ENCODE measurements around the gene CACNA1C. TPM values are rescaled to one million over a fixed set of nuclear protein-coding genes. Genes with fewer than 3 reads are reported as not detected.

Gene CACNA1C
- total and polyA plus RNA-seq, 2 donors (not counting 1 experiment from before 2014, with no cell fraction given): 7.6 to 11.4 TPM

DNA sequence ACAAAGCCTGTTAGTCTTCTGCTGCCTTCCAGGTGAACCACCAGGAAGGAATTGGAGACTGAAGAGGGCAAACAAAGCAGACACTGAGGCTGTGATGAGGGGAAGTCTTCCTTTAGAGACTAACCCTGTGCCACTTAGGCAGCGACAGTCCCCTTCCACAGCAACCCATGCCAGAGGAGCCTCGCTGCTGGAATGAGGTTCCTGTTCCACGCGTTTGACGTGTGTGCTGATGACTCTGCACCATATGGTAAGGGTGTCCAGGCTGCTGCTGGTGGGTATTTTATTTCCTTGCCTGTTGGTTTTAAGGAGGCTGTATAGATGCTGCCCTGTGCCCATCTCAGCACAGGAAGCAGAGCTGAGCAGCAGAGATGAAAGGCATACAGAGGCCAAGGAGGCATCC is 380.1 kb downstream of the CACNA1C start:
- no peak overlapping the region for H3K9ac ChIP-seq (ENCODE audit: insufficient read depth, low read length)
- no peaks in the 10 kb centered on the region for H3K9me3 ChIP-seq (ENCODE audit: control insufficient read depth, insufficient read depth, low read depth, low read length)
- no peak for DNase-seq (ENCODE audit: low read depth in 2 of 2)
- no peak overlapping the region for H3K4me2 ChIP-seq (ENCODE audit: extremely low read depth, insufficient read depth, low read length)
- no peaks in the 10 kb centered on the region for H3K4me1 ChIP-seq (ENCODE audit: control insufficient read depth, extremely low read depth, insufficient read depth, low read length)
- no peak overlapping the region for H3K4me3 ChIP-seq (replicated peaks in 1 of 4; ENCODE audit: control extremely low read depth in 1 of 4, insufficient read depth in 1 of 4, low read depth in 3 of 4, low read length in 4 of 4)
- H3K27me3 ChIP-seq (ENCODE audit: control insufficient read depth, insufficient read depth, low read length): no peaks in the 10 kb centered on the region
- no peaks in the 10 kb centered on the region for H3K79me2 ChIP-seq (ENCODE audit: control insufficient read depth, insufficient read depth, low read length)
- H2AFZ ChIP-seq (ENCODE audit: low read length): no peak overlapping the region
- H3K27ac ChIP-seq (ENCODE audit: insufficient read depth, low read length): no peak overlapping the region
- TF ChIP-seq, protein P1, sequence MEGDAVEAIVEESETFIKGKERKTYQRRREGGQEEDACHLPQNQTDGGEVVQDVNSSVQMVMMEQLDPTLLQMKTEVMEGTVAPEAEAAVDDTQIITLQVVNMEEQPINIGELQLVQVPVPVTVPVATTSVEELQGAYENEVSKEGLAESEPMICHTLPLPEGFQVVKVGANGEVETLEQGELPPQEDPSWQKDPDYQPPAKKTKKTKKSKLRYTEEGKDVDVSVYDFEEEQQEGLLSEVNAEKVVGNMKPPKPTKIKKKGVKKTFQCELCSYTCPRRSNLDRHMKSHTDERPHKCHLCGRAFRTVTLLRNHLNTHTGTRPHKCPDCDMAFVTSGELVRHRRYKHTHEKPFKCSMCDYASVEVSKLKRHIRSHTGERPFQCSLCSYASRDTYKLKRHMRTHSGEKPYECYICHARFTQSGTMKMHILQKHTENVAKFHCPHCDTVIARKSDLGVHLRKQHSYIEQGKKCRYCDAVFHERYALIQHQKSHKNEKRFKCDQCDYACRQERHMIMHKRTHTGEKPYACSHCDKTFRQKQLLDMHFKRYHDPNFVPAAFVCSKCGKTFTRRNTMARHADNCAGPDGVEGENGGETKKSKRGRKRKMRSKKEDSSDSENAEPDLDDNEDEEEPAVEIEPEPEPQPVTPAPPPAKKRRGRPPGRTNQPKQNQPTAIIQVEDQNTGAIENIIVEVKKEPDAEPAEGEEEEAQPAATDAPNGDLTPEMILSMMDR (conservative IDR thresholded peaks at IDR 0.05 in 1 of 2, IDR thresholded peaks at IDR 0.05 in 1 of 2; ENCODE audit: low read depth in 1 of 2, low read length in 2 of 2): no peak
- no peak for TF ChIP-seq EZH2 (IDR thresholded peaks at IDR 0.05; ENCODE audit: low read length, missing control alignments)
- H4K20me1 ChIP-seq (ENCODE audit: control insufficient read depth, extremely low read depth, insufficient read depth, low read length): no peaks in the 10 kb centered on the region
- H3K36me3 ChIP-seq (ENCODE audit: control insufficient read depth, insufficient read depth, low read length): no peaks in the 10 kb centered on the region

DNA sequence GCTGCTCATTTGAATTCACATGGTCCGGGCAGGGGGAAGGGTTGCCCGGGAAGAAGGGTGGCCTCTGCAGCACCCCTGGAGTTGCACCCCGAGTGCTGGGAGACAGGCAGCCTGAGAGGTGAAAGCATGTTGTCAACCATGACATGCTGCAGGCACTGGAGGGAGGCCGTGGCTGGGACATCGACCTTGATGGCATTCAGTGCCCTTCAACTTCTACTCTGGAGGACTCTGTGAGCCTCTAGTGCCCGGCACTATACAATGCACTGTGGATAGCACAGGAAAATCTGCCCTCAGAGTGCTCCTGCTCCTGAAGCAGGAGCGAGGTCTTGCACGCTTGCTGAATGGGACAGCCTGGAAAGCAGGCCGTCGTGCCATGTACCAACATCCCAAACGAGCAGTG is 382.7 kb downstream of the CACNA1C start:
- H3K79me2 ChIP-seq (ENCODE audit: control insufficient read depth, insufficient read depth, low read length): no peaks in the 10 kb centered on the region
- H3K9me3 ChIP-seq (ENCODE audit: control insufficient read depth, insufficient read depth, low read depth, low read length): no peaks in the 10 kb centered on the region
- no peak for DNase-seq (ENCODE audit: low read depth in 2 of 2)
- no peak overlapping the region for H3K27ac ChIP-seq (ENCODE audit: insufficient read depth, low read length)
- H3K27me3 ChIP-seq (ENCODE audit: control insufficient read depth, insufficient read depth, low read length): no peaks in the 10 kb centered on the region
- no peaks in the 10 kb centered on the region for H4K20me1 ChIP-seq (ENCODE audit: control insufficient read depth, extremely low read depth, insufficient read depth, low read length)
- H3K36me3 ChIP-seq (ENCODE audit: control insufficient read depth, insufficient read depth, low read length): no peaks in the 10 kb centered on the region
- H3K4me1 ChIP-seq (ENCODE audit: control insufficient read depth, extremely low read depth, insufficient read depth, low read length): no peaks in the 10 kb centered on the region
- H3K9ac ChIP-seq (ENCODE audit: insufficient read depth, low read length): no peak overlapping the region
- no peak overlapping the region for H3K4me3 ChIP-seq (replicated peaks in 1 of 4; ENCODE audit: control extremely low read depth in 1 of 4, insufficient read depth in 1 of 4, low read depth in 3 of 4, low read length in 4 of 4)
- TF ChIP-seq, protein P1 (conservative IDR thresholded peaks at IDR 0.05 in 1 of 2, IDR thresholded peaks at IDR 0.05 in 1 of 2; ENCODE audit: low read depth in 1 of 2, low read length in 2 of 2): no peak
- TF ChIP-seq EZH2 (IDR thresholded peaks at IDR 0.05; ENCODE audit: low read length, missing control alignments): no peak
- H2AFZ ChIP-seq (ENCODE audit: low read length): no peak overlapping the region
- no peak overlapping the region for H3K4me2 ChIP-seq (ENCODE audit: extremely low read depth, insufficient read depth, low read length)

DNA sequence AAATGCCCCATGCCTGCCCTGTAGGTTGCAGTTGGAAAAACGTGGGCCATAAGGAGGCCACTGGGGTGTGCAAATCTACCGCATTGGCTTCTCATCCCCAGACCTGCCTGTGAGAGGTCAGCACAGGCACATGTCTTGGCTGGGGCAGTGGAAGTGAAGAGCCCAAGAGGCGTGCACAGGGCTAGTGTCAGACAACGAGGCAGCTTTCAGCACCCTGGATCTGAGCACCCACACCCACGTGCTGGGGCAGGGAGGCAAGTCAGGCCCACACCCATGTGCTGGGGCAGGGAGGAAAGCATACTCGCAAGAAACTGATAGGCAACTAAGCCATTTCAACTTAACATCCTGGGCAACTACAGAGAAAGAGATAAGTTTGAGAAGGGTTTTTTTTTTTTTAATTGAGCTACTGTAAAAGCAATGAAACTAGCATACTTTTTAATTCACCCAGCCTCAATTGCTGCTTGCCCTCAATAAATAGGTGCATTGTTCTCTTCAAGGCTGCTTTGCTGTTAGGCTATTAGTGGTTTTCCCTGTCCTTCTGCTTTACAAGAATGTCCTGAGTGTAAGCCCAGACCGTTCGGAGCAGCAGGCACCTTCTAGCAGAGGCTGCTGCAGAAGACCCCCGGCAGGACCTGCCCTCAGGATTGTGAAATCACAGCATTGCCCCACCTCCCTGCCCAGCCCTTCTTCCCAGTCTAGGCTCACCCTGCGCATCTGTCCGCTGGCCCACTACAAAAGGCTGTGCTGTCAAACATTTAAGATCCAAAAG is 386.7 kb downstream of the CACNA1C start:
- H3K4me1 ChIP-seq (ENCODE audit: control insufficient read depth, extremely low read depth, insufficient read depth, low read length): no peaks in the 10 kb centered on the region
- TF ChIP-seq EZH2 (IDR thresholded peaks at IDR 0.05; ENCODE audit: low read length, missing control alignments): no peak
- no peak overlapping the region for H3K27ac ChIP-seq (ENCODE audit: insufficient read depth, low read length)
- no peak overlapping the region for H3K4me2 ChIP-seq (ENCODE audit: extremely low read depth, insufficient read depth, low read length)
- DNase-seq (ENCODE audit: low read depth in 2 of 2): no peak
- H3K9me3 ChIP-seq (ENCODE audit: control insufficient read depth, insufficient read depth, low read depth, low read length): no peaks in the 10 kb centered on the region
- no peak overlapping the region for H3K4me3 ChIP-seq (replicated peaks in 1 of 4; ENCODE audit: control extremely low read depth in 1 of 4, insufficient read depth in 1 of 4, low read depth in 3 of 4, low read length in 4 of 4)
- no peak overlapping the region for H3K9ac ChIP-seq (ENCODE audit: insufficient read depth, low read length)
- no peaks in the 10 kb centered on the region for H3K36me3 ChIP-seq (ENCODE audit: control insufficient read depth, insufficient read depth, low read length)
- no peak overlapping the region for H2AFZ ChIP-seq (ENCODE audit: low read length)
- no peaks in the 10 kb centered on the region for H4K20me1 ChIP-seq (ENCODE audit: control insufficient read depth, extremely low read depth, insufficient read depth, low read length)
- H3K79me2 ChIP-seq (ENCODE audit: control insufficient read depth, insufficient read depth, low read length): no peaks in the 10 kb centered on the region
- no peaks in the 10 kb centered on the region for H3K27me3 ChIP-seq (ENCODE audit: control insufficient read depth, insufficient read depth, low read length)
